Right renal pelvis (tissue), 4 donors: ENCODE results near the gene TMPRSS13. TPM values are rescaled to one million over a fixed set of nuclear protein-coding genes. Genes with fewer than 3 reads are reported as not detected.
"Not testable (repeated sequence)": the region's sequence is repeated elsewhere in the genome, so short reads cannot be mapped to it uniquely, and the experiment has no call there.

Source experiments
- DNase-seq, 4 donors: peaks; one replicate each; pipeline ENCODE4 v3.0.0-alpha.2; 2013; ENCODE audit warnings: low read depth in 4 of 4, low spot score in 3 of 4, missing footprints in 1 of 4
- polyA plus RNA-seq, 4 donors: library from polyadenylated mRNA; unstranded; fragments of 120-200 nt; gene quantifications; one replicate each; pipeline ENCODE4 v1.2.1, GENCODE V29; 2013; ENCODE audit not compliant: insufficient read length in 4 of 4

The TMPRSS13 gene
- polyA plus RNA-seq, 4 donors = 0.62 to 0.90 (median 0.73) TPM

- DNase-seq = no peak
Observed at GRCh38 chr11:117875382-117876058, 53.7 kb downstream of the TMPRSS13 start.

DNA sequence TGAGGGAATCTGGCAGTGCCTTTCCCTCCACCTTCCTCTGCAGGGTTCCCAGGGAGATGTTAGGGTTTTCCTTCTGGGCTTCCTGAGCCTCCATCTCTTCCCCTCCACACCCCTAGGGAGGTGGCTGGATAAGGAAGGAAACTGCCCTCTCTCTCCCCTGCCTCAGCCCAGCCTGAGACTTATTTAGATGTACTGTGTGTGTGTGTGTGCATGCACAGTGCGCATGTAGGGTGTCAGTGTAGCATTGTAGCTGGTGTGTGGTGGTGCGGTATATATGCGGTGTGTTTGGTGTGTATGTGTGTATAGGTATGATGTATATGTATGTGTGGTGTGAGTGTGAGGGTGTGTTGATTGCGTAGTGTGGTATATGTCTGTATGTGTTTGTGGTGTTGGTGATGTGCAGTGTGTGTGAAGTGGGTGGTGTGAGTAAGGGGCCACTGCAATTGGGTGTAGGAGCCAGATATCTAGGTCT, 54.3 kb downstream of the TMPRSS13 start:
- DNase-seq = no peak

DNA sequence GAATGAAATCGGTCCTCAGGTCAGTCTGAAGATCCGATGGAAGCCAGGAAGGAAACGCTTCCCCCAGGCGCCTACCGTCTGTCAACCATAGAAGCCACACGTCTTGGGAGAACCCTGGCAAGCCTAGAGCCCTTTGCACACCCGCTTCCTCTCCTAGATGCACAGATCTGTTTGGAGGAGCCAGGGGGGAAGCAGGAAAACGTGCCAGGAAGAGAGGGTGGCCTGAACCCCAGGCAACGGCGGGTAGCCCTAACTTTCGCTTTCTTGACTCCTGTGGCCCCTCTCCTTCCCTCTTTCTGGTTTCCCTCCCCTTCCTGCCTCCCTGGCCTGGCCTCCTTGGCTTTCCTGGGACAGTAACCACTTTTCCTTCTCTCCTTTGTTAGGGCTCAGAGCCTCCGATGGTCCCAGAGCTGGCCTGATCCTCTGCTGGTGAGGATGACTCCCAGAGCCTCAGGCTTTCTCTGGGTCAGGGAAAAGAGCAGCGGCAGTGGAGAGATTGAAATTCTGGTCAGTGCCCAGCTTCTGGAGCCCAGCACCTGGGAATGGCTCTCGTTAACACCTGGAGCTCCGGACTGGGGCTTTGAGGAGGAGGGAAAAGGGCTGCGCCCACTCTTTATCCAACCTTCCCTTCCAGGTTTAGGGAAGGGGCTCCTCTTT, 54.8 kb downstream of the TMPRSS13 start:
- DNase-seq = no peak

DNA sequence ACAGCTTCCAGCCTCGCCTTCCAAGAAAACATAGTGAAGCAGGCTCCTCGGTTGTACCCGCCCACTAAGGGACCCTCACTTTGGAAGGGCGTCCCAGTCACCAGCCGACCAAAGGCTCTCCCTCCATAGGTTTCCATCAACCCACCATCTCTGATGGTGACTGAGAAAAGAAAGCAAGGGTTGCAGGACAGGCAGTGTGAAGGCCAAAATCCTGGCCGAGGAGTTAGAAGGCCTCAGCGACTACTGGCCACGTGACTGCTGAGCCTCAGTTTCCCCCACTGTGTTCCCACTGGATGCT, 55.4 kb downstream of the TMPRSS13 start:
- no peak for DNase-seq

GRCh38 chr11:117872975-117873827, 56.0 kb downstream of the TMPRSS13 start:
- no peak for DNase-seq

DNA sequence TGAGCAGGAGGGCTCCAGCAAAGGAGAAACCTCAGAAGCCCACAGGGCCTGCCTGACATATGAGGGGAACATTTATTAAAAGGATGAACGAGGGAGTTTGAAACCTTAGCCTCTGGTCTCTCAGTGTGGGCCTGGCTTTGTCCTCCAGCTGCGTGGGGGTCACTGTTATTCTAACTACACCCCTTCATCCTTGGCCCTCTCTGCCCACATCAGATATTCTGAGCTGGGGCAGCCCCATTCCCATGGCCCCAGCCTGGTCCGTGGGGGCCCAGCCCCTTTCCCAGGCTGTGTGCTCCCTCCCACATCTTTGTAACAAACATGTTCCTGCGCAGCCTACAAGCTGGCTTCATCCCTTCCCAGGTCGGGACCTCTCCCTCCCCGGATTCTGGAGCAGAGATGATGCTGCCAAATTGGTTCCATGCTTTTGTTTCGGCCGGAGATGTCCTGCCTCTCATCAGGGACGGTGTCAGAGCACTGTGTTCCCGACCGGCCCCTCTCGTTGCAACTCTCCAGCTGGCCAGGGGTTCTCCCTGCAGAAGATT, 56.7 kb downstream of the TMPRSS13 start:
- DNase-seq = no peak

DNA sequence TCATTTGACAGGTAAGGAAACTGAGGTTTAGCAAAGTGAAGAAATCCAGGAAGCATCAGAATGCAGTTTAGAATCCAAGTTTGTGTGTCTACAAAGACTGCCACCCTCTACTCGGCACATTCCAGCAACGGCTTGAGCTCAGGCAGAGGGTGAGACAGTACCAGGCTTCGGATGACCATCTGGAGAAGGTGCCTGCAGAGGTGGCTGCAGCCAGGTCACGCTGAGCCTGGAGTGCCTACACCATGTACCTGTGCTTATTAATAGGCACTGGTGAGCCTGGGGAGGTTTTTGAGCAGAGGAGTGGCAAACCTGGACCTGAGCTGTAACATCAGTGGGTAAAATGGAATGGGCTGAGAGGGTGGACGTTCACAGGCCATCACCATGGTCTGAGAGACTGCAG, 57.4 kb downstream of the TMPRSS13 start:
- DNase-seq = no peak

- no peak for DNase-seq
Observed at GRCh38 chr11:117871160-117871559, 58.0 kb downstream of the TMPRSS13 start.

DNA sequence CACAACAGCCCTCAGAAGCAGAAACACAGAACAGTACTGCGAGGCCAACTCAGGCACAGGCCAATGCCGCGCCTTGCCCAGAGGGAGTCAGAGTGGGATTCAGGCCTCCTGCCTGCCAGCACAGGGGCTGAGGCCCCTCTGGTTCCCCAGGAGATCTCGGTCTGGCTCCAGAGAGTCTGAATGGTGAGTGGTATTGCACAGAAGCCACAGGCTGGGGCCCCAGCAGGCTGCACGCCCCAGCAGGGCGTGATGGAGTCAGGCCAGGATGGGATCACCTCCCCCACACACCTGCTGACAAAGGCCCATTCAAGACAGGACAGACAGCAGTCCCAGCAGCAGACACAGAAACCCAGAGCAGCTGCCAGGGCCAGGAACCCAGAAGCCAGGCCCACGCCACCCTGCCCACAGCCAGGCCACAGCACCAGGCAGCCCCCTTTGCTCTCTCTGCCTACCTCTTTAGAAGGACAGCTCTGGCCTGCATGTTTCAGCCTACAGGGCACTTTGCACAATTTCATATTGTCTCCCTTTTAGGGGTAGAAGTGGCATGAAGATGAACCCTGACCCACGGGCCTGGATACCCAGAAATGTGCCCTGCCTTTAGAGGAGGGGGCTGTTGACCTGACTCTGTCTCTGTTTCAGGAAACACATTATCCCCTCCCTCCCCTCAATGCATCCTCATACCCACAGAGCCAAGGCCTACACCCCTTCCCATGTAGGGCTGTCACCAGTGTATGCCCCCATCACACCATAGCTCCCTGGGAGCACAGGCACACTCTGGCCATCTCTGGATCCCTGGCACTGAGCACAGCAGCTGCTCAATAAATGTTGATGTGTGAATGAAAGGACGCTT, 58.9 kb downstream of the TMPRSS13 start:
- DNase-seq = no peak

DNA sequence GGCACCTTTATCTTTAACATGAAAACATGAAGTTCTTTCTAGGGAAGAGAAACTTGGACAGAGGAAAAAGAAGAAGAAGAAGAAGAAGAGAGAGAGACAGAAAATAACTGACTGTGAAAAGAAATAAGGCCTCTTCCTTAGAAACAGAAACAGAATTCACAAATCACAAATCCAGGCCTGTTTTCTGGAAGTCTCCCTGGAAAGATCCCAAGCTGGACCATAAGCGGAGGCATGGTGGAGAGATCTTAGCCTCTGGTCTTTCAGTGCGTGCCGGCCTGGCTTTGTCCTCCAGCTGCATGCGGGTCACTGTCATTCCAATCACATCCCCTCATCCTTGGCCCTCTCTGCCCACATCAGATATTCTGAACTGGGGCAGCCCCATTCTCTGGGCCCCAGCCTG, 59.6 kb downstream of the TMPRSS13 start:
- DNase-seq = no peak

GRCh38 chr11:117868815-117869561, 60.2 kb downstream of the TMPRSS13 start:
- no peak for DNase-seq

- DNase-seq = no peak
Observed at GRCh38 chr11:117868088-117868487, 61.1 kb downstream of the TMPRSS13 start.

GRCh38 chr11:117866526-117866925, 62.7 kb downstream of the TMPRSS13 start:
- DNase-seq = no peak

DNA sequence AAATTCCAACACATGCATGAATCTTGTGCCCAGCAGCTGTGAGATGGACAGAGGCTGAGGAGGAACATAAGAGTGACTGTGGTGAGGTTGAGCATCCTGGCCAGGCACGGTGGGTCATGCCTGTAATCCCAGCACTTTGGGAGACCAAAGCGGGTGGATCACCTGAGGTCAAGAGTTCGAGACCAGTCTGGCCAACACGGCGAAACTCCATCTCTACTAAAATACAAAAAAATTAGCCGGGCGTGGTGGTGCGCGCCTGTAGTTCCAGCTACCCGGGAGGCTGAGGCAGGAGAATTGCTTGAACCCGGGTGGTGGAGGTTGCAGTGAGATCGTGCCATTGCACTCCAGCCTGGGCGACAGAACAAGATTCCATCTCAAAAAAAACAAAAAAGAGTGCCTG, 63.7 kb downstream of the TMPRSS13 start:
- DNase-seq = not testable (repeated sequence)

- DNase-seq = no peak
Observed at GRCh38 chr11:117863383-117863782, 65.8 kb downstream of the TMPRSS13 start.

GRCh38 chr11:117862753-117863152, 66.4 kb downstream of the TMPRSS13 start:
- no peak for DNase-seq

- no peak for DNase-seq
Observed at GRCh38 chr11:117862019-117862725, 67.0 kb downstream of the TMPRSS13 start.

DNA sequence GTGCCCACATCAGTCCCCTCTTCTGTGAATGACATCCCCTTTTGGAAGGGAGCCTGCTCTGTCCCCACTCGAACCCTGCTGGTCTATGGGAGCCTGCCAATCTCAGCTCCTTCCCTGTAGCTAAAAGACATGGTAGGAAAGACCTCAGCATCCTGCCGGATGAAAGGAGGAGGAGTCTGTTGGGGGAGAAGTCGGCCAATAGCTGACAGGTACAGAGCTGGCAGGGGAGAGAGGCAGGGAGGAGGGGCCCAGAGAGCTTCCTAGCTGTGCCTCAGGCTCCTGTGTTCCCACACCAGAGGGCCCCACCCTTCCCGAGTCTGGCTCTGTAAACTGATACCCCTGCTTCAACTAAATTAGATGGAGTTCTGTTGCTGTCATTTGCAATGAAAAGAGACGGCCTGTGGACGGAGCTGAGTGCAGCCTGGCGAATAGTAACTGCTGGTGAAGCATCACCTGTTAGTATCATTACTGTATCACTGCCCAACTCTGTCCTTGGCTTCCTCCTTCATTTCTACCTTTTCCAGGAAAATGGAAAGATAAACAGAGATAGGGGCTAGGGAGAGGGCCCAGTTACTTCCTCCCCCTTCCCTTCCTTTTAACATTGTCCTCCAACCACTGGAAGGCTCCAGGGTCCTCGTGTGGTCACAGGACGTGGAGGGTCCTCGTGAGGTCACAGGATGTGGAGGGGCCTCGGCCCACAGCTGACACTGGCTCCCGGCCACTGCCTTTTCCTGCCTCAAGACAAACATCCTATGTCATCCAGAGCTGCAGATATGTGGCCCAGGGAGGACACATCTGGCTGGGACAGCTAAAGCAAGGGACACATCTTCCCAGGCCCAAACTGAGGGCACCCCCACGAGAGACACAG, 67.8 kb downstream of the TMPRSS13 start:
- DNase-seq = no peak
